Peyer's patch (tissue), 4 donors: Measurements from ENCODE around the gene PLEKHA7.

Source experiments
- POLR2A ChIP-seq, 2 donors: fragments of 450-650 bp; IDR thresholded peaks; one replicate each; pipeline ENCODE4 v1.5.1; 2017; ENCODE audit warnings: antibody characterized with exemption in 2 of 2, mild to moderate bottlenecking in 2 of 2, moderate library complexity in 2 of 2
- TF ChIP-seq, protein P1 (sequence below), 6 experiments: fragments of 450-650 bp in 4 of 6; fragments of 200-600 bp in 2 of 6; sonication (generic) in 1 of 6; IDR thresholded peaks; one replicate each; pipeline ENCODE4 v1.5.1; 2017 to 2019; ENCODE audit warnings: antibody characterized with exemption in 6 of 6, mild to moderate bottlenecking in 3 of 6, moderate library complexity in 1 of 6

DNA sequence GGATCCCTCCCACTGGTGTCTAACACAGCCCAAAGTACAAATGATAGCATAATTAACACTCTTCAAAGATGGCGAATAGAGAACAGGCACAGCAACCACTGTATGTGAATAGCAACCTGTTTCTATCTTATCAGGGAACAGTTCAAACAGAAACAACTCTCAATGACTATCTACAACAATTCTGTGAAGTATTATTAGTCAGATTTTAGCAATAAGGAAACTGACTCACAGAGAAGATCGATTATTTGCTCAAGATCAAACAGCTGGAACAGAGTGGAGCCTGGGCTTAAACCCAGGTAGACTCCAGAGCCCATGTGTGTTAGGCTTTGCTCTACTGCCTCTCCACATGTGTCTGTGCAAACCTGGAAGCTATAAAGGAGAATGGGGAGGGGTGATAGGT, 187.1 kb downstream of the PLEKHA7 start:
- TF ChIP-seq, protein P1, sequence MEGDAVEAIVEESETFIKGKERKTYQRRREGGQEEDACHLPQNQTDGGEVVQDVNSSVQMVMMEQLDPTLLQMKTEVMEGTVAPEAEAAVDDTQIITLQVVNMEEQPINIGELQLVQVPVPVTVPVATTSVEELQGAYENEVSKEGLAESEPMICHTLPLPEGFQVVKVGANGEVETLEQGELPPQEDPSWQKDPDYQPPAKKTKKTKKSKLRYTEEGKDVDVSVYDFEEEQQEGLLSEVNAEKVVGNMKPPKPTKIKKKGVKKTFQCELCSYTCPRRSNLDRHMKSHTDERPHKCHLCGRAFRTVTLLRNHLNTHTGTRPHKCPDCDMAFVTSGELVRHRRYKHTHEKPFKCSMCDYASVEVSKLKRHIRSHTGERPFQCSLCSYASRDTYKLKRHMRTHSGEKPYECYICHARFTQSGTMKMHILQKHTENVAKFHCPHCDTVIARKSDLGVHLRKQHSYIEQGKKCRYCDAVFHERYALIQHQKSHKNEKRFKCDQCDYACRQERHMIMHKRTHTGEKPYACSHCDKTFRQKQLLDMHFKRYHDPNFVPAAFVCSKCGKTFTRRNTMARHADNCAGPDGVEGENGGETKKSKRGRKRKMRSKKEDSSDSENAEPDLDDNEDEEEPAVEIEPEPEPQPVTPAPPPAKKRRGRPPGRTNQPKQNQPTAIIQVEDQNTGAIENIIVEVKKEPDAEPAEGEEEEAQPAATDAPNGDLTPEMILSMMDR (IDR thresholded peaks at IDR 0.05): no peak
- TF ChIP-seq POLR2A (IDR thresholded peaks at IDR 0.05): no peak
